ENCODE results near the gene TAAR6. TPM values are rescaled to one million over a fixed set of nuclear protein-coding genes. Genes with fewer than 3 reads are reported as not detected.

The TAAR6 gene
- total RNA-seq, 1 experiment from 2014 or later, result not detected

- TF ChIP-seq ATF6 (CRISPR knock-in tag; IDR thresholded peaks at IDR 0.05) (no peak), MAX (CRISPR knock-in tag; IDR thresholded peaks at IDR 0.05) (no peak), AFF4 (CRISPR knock-in tag; IDR thresholded peaks at IDR 0.05; ENCODE audit: borderline replicate concordance) (no peak), ZNF317 (CRISPR knock-in tag; IDR thresholded peaks at IDR 0.05; ENCODE audit: borderline replicate concordance, low read depth) (no peak), NR2C2 (CRISPR knock-in tag; IDR thresholded peaks at IDR 0.05) (no peak), E2F1 (CRISPR knock-in tag; IDR thresholded peaks at IDR 0.05) (no peak), ESRRA (CRISPR knock-in tag; IDR thresholded peaks at IDR 0.05; ENCODE audit: borderline replicate concordance) (no peak), USF1 (CRISPR knock-in tag; IDR thresholded peaks at IDR 0.05) (no peak)
These were observed 44.3 kb upstream of the TAAR6 start (continued) for GRCh38 chr6:132525866-132526265.

GRCh38 chr6:132526461-132526860, 43.7 kb upstream of the TAAR6 start:
- Mint-ChIP-seq H3K36me3 (no peaks in the 10 kb centered on the region; the same call in 1 of the 2 replicates), H3K27ac (no peak overlapping the region), H3K4me3 (no peak overlapping the region), H3K4me1 (peaks cover 11% of the 10 kb centered on the region), H3K9me3 (peaks cover 4% of the 10 kb centered on the region), H3K27me3 (ENCODE audit: low read depth) (peaks cover 10% of the 10 kb centered on the region)
- DNase-seq (ENCODE audit: low spot score), result no peak
- ChIA-PET CTCF (interaction anchor here (1.0 to 1.1 kb wide), 2 partner anchors 13 to 189 kb away, joined by 3 to 5 read pairs; no protein-coding TSS in a partner anchor), POLR2A (no interaction called here)
- no peak for ATAC-seq
- no peak for TF ChIP-seq E2F5 (CRISPR knock-in tag; IDR thresholded peaks at IDR 0.05)
- TF ChIP-seq ZNF232 (CRISPR knock-in tag; IDR thresholded peaks at IDR 0.05), result no peak
- no peak for TF ChIP-seq MYBL2 (CRISPR knock-in tag; IDR thresholded peaks at IDR 0.05)
- TF ChIP-seq ELF4 (CRISPR knock-in tag; IDR thresholded peaks at IDR 0.05; ENCODE audit: low read depth), result no peak
- no peak for TF ChIP-seq RORB (CRISPR knock-in tag; IDR thresholded peaks at IDR 0.05)
- TF ChIP-seq E2F1 (CRISPR knock-in tag; IDR thresholded peaks at IDR 0.05), result no peak
- TF ChIP-seq HMGA2 (CRISPR knock-in tag; IDR thresholded peaks at IDR 0.05), result no peak
- TF ChIP-seq USF1 (CRISPR knock-in tag; IDR thresholded peaks at IDR 0.05), result no peak
- no peak for TF ChIP-seq ATF3 (CRISPR knock-in tag; conservative IDR thresholded peaks at IDR 0.05)
- TF ChIP-seq HMGXB4 (CRISPR knock-in tag; IDR thresholded peaks at IDR 0.05), result no peak
- no peak for TF ChIP-seq NFYB (CRISPR knock-in tag; conservative IDR thresholded peaks at IDR 0.05; ENCODE audit: low read depth)
- no peak for TF ChIP-seq NR3C1 (CRISPR knock-in tag; conservative IDR thresholded peaks at IDR 0.05; ENCODE audit: low read depth)
- TF ChIP-seq ZNF671 (CRISPR knock-in tag; IDR thresholded peaks at IDR 0.05), result no peak
- TF ChIP-seq SMAD3 (CRISPR knock-in tag; IDR thresholded peaks at IDR 0.05; ENCODE audit: borderline replicate concordance), result no peak
- no peak for TF ChIP-seq FOXP4 (CRISPR knock-in tag; IDR thresholded peaks at IDR 0.05)

All from WTC11 (cell line).